ENCODE data around the gene CLUH. TPM values are rescaled to one million over a fixed set of nuclear protein-coding genes. Genes with fewer than 3 reads are reported as not detected.

CLUH gene
- total RNA-seq, 1 donor from 2014 or later = 58.1 TPM

GRCh38 chr17:2647957-2648356, 63.6 kb downstream of the CLUH start:
- no peak overlapping the region for H3K27ac ChIP-seq
- peaks cover 0 to 8% of the 10 kb centered on the region in 2 donors for H3K4me1 ChIP-seq
- peaks cover 9 to 16% of the 10 kb centered on the region in 2 donors for H3K36me3 ChIP-seq
- no peak for DNase-seq (ENCODE audit: low spot score in 2 of 2)
- TF ChIP-seq, protein P1, sequence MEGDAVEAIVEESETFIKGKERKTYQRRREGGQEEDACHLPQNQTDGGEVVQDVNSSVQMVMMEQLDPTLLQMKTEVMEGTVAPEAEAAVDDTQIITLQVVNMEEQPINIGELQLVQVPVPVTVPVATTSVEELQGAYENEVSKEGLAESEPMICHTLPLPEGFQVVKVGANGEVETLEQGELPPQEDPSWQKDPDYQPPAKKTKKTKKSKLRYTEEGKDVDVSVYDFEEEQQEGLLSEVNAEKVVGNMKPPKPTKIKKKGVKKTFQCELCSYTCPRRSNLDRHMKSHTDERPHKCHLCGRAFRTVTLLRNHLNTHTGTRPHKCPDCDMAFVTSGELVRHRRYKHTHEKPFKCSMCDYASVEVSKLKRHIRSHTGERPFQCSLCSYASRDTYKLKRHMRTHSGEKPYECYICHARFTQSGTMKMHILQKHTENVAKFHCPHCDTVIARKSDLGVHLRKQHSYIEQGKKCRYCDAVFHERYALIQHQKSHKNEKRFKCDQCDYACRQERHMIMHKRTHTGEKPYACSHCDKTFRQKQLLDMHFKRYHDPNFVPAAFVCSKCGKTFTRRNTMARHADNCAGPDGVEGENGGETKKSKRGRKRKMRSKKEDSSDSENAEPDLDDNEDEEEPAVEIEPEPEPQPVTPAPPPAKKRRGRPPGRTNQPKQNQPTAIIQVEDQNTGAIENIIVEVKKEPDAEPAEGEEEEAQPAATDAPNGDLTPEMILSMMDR (IDR thresholded peaks at IDR 0.05) = no peak
- intact Hi-C loops (cut with DNase I) = no loop called here
- no peaks in the 10 kb centered on the region for H3K9me3 ChIP-seq
- no peak overlapping the region for H3K4me3 ChIP-seq
- no peaks in the 10 kb centered on the region for H3K27me3 ChIP-seq

DNA sequence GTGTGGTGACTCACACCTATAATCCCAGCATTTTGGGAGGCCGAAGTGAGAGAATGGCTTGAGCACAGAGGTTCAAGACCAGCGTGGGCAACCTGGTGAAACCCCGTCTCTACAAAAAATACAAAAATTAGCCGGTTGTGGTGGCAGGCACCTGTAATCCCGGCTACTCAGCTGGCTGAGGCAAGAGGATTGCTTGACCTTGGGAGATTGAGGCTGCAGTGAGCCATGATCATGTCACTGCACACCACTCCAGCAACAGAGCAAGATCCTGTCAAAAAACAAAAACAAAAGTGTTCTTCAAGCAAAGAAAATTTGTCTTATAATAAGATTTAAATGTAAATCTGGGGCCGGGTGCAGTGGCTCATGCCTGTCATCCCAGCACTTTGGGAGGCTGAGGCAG, 66.6 kb downstream of the CLUH start:
- Histone ChIP-seq H3K4me3 (no peak overlapping the region), H3K27ac (no peak overlapping the region), H3K27me3 (no peaks in the 10 kb centered on the region), H3K36me3 (peaks cover 18 to 21% of the 10 kb centered on the region in 2 donors), H3K4me1 (peaks cover 0 to 8% of the 10 kb centered on the region in 2 donors), H3K9me3 (no peaks in the 10 kb centered on the region)
- intact Hi-C loops (cut with DNase I) = no loop called here
- TF ChIP-seq, protein P1 (IDR thresholded peaks at IDR 0.05) = no peak
- no peak for DNase-seq (ENCODE audit: low spot score in 2 of 2)

Other genes starting within 250 kb of the CLUH start
- gene METTL16, start 199.9 kb downstream of the CLUH start, total RNA-seq = 15.3 TPM
- gene PAFAH1B1, start 118.1 kb downstream of the CLUH start, total RNA-seq = 29.6 TPM
- not detected for gene CCDC92B, start 37.9 kb upstream of the CLUH start, total RNA-seq
- gene RAP1GAP2, start 84.7 kb upstream of the CLUH start, total RNA-seq = 1.6 TPM

All from ascending aorta (tissue), 2 donors.